SK-N-SH (cell line): Measurements from ENCODE around the gene LRRC27. TPM values are rescaled to one million over a fixed set of nuclear protein-coding genes. Genes with fewer than 3 reads are reported as not detected.
A peak's percentile ranks its signal among the peaks of the same experiment; 100 is the strongest.

ENCODE experiments used
- CTCF ChIA-PET: fragments of 300-600, 350-600 bp; formaldehyde crosslinking; extraction: SDS; loops from one replicate; lab custom pipeline; 2021; lab: Yijun Ruan, JAX
- POLR2A ChIA-PET: fragments of 350-600 bp; sonication (Branson Sonifier 250); formaldehyde crosslinking; extraction: SDS; loops from one replicate; lab custom pipeline; 2020; ENCODE audit warnings: antibody characterized with exemption, inconsistent platforms; lab: Yijun Ruan, JAX
- DNase-seq: peaks from one replicate; pipeline ENCODE4 v3.0.0; 2012
- H2AFZ ChIP-seq: fragments of 200-600 bp; sonication (generic); 2 replicates; pipeline ENCODE4 v1.8.1; 2016; ENCODE audit warnings: antibody characterized with exemption, mild to moderate bottlenecking, low read depth
- H3F3A ChIP-seq: fragments of 200-600 bp; sonication (generic); replicated peaks from 2 replicates; pipeline ENCODE3; 2016; ENCODE audit warnings: antibody characterized with exemption, mild to moderate bottlenecking; ENCODE audit not compliant: insufficient read depth
- H3K27ac ChIP-seq, 2 experiments: fragments of 200-500 bp in 1 of 2; fragments of 200-600 bp in 1 of 2; sonication (Bioruptor generic) in 1 of 2; sonication (generic), shearing (Covaris generic) in 1 of 2; 2 replicates each; pipeline versions ENCODE4 v1.5.1 to v1.6.1; 2014 to 2016; ENCODE audit warnings: low read depth in 2 of 2, inconsistent platforms in 1 of 2, low read length in 1 of 2, mild to moderate bottlenecking in 1 of 2, mixed read lengths in 1 of 2
- H3K27me3 ChIP-seq: fragments of 200-600 bp; sonication (generic), shearing (Covaris generic); 2 replicates; pipeline ENCODE4 v1.6.1; 2016; ENCODE audit warnings: mixed run types; ENCODE audit not compliant: insufficient read depth
- H3K36me3 ChIP-seq, 2 experiments: fragments of 200-500 bp in 1 of 2; fragments of 200-600 bp in 1 of 2; sonication (Bioruptor generic) in 1 of 2; sonication (generic) in 1 of 2; replicated peaks in 1 of 2; 2 replicates each; pipeline versions ENCODE3 to v1.5.1; 2014 to 2016; ENCODE audit warnings: low read length in 1 of 2, mild to moderate bottlenecking in 1 of 2; ENCODE audit not compliant: insufficient read depth in 2 of 2, control insufficient read depth in 1 of 2
- H3K4me1 ChIP-seq, 2 experiments: fragments of 200-500 bp in 1 of 2; fragments of 200-600 bp in 1 of 2; sonication (Bioruptor generic) in 1 of 2; sonication (generic), shearing (Covaris generic) in 1 of 2; 2 replicates each; pipeline versions ENCODE4 v1.5.1 to v1.6.1; 2014 to 2016; ENCODE audit warnings: low read depth in 1 of 2, low read length in 1 of 2, mixed run types in 1 of 2; ENCODE audit not compliant: insufficient read depth in 2 of 2, control insufficient read depth in 1 of 2
- H3K4me2 ChIP-seq: fragments of 200-600 bp; sonication (generic), shearing (Covaris generic); 2 replicates; pipeline ENCODE4 v1.6.1; 2017; ENCODE audit warnings: mixed run types
- H3K4me3 ChIP-seq, 2 experiments: fragments of 200-500 bp in 1 of 2; fragments of 200-600 bp in 1 of 2; sonication (Bioruptor generic) in 1 of 2; sonication (generic), shearing (Covaris generic) in 1 of 2; 2 replicates each; pipeline versions ENCODE4 v1.5.1 to v1.8.1; 2014 to 2016; ENCODE audit warnings: low read depth in 2 of 2, inconsistent platforms in 1 of 2, low read length in 1 of 2, mild to moderate bottlenecking in 1 of 2, mixed read lengths in 1 of 2, moderate library complexity in 1 of 2
- H3K79me2 ChIP-seq: fragments of 200-600 bp; sonication (generic); 2 replicates; pipeline ENCODE4 v1.8.1; 2017; ENCODE audit warnings: mild to moderate bottlenecking; ENCODE audit not compliant: insufficient read depth
- H3K9ac ChIP-seq: fragments of 200-600 bp; sonication (generic); 2 replicates; pipeline ENCODE4 v1.6.1; 2017; ENCODE audit warnings: mixed run types
- H3K9me2 ChIP-seq: fragments of 200-600 bp; sonication (generic); 2 replicates; pipeline ENCODE4 v1.6.1; 2017; ENCODE audit warnings: mixed run types
- H3K9me3 ChIP-seq: fragments of 200-600 bp; sonication (generic); 2 replicates; pipeline ENCODE4 v1.6.1; 2017; ENCODE audit warnings: mixed run types, mild to moderate bottlenecking, moderate library complexity
- H4K20me1 ChIP-seq: fragments of 200-600 bp; sonication (generic); 2 replicates; pipeline ENCODE4 v1.6.1; 2017; ENCODE audit warnings: mild to moderate bottlenecking, mixed run types; ENCODE audit not compliant: insufficient read depth
- CTCF ChIP-seq: fragments of 200-600 bp; sonication (generic); IDR thresholded peaks from 2 replicates; pipeline ENCODE4 v1.6.1; 2017; ENCODE audit warnings: antibody characterized with exemption, mild to moderate bottlenecking, moderate library complexity
- ELF1 ChIP-seq: IDR thresholded peaks from 2 replicates; pipeline ENCODE4 v1.4.0; 2012
- FOSL2 ChIP-seq: IDR thresholded peaks from 2 replicates; pipeline ENCODE4 v1.4.0; 2012; ENCODE audit warnings: low read depth, mild to moderate bottlenecking, moderate library complexity, borderline replicate concordance
- PBX3 ChIP-seq: IDR thresholded peaks from 2 replicates; pipeline ENCODE4; 2012
- RAD21 ChIP-seq: IDR thresholded peaks from 2 replicates; pipeline ENCODE4 v1.6.1; 2012; ENCODE audit warnings: mild to moderate bottlenecking, low read length
- SMC3 ChIP-seq: IDR thresholded peaks from 2 replicates; pipeline ENCODE4 v1.6.1; 2012; ENCODE audit warnings: low read depth, low read length, improper control_type of control experiment
- TEAD4 ChIP-seq: IDR thresholded peaks from 2 replicates; pipeline ENCODE4 v1.4.0; 2012; ENCODE audit warnings: mild to moderate bottlenecking, borderline replicate concordance; ENCODE audit not compliant: insufficient read depth
- USF2 ChIP-seq: fragments of 150-350 bp; IDR thresholded peaks from 2 replicates; pipeline ENCODE4 v1.6.1; 2017; ENCODE audit warnings: antibody characterized with exemption, low read length, low read depth, borderline replicate concordance
- WGBS: methylation state at CpG from one replicate; pipeline ENCODE4 v1.1.6; 2017; ENCODE audit warnings: low lambda C conversion rate; 5-methylcytosine and 5-hydroxymethylcytosine counted together
- polyA plus RNA-seq, 3 experiments: library from polyadenylated mRNA; depleted of rRNA; stranded (reverse); fragments of >200 nt; gene quantifications; 2 replicates each; pipeline ENCODE4 v1.2.3, GENCODE V29; 2012
- TF ChIP-seq, protein P1 (sequence below): IDR thresholded peaks from 2 replicates; pipeline ENCODE4 v1.4.0; 2012; ENCODE audit warnings: low read depth, borderline replicate concordance
- TF ChIP-seq, protein P2 (sequence below): IDR thresholded peaks from 2 replicates; pipeline ENCODE4 v1.4.0; 2012; ENCODE audit warnings: low read depth

LRRC27 gene
- polyA plus RNA-seq, 1 of the 3 experiments (the other 2 are of a cell fraction), result 10.0 TPM

GRCh38 chr10:132396494-132397035 lies 64.6 kb downstream of the LRRC27 start:
- Histone ChIP-seq H3K9me3 (no peaks in the 10 kb centered on the region), H3K79me2 (peaks cover 11% of the 10 kb centered on the region; the same call in 1 of the 2 replicates), H3K27me3 (no peaks in the 10 kb centered on the region), H2AFZ (no peak overlapping the region), H3K4me2 (peak overlapping the region; percentile 78; the same call in 1 of the 2 replicates), H3K4me3 (peak overlapping the region; percentile 51 to 73; a peak in 3 of 4 replicates), H3F3A (peaks cover 3% of the 10 kb centered on the region), H3K36me3 (no peaks in the 10 kb centered on the region), H3K9ac (peak overlapping the region; percentile 52; the same call in 1 of the 2 replicates), H3K4me1 (peaks cover 4 to 29% of the 10 kb centered on the region in 2 experiments; a peak in 2 of 4 replicates), H3K9me2 (no peaks in the 10 kb centered on the region), H4K20me1 (no peaks in the 10 kb centered on the region), H3K27ac (peak overlapping the region in 1 of 2 experiments; percentile 54; a peak in 1 of 4 replicates)
- TF ChIP-seq SMC3 (no peak), RAD21 (peak; percentile 18; the same call in 1 of the 2 replicates), ELF1 (no peak), CTCF (0 out of 2 replicates have a peak, but pooled peaks have one; percentile 7), PBX3 (no peak), USF2 (no peak)
- TF ChIP-seq, protein P1, sequence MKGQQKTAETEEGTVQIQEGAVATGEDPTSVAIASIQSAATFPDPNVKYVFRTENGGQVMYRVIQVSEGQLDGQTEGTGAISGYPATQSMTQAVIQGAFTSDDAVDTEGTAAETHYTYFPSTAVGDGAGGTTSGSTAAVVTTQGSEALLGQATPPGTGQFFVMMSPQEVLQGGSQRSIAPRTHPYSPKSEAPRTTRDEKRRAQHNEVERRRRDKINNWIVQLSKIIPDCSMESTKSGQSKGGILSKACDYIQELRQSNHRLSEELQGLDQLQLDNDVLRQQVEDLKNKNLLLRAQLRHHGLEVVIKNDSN, result no peak
- no CpG with 5 or more reads among the region's 80 CpGs for WGBS
- ChIA-PET POLR2A (no interaction called here), CTCF (interaction anchor here (1.0 to 1.2 kb wide), 2 partner anchors 14 to 51 kb away, joined by 3 read pairs; no protein-coding TSS in a partner anchor)
- peak; percentile 96 for DNase-seq

DNA sequence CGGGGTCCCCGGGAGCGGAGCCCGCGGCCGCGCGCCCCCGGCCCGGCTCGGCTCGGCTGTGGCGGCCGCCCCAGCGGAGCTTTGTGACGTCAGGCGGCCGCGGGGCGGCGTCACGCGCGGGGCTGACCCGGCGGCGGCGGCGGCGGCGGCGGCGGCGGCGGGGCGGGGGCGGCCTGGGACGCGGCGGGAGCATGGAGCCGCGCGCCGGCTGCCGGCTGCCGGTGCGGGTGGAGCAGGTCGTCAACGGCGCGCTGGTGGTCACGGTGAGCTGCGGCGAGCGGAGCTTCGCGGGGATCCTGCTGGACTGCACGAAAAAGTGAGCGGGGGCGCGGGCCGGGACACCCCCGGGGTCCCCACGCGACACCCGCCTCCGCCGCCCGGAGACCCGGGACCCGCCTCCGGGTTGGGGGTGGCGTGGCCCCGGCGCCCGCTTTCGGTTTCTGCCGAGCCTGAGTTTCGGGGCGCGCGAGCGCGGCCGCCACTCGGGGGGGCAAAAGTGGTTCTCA lies 65.1 kb downstream of the LRRC27 start, which contains the start of gene PWWP2B:
TSS of gene PWWP2B (plus strand) at position 165 of the 506 bp plus-strand sequence. CDS start at position 192, 27 bp downstream.
- CTCF ChIA-PET, result interaction anchor here (1.0 to 1.4 kb wide), 4 partner anchors 14 to 50 kb away, joined by 3 to 4 read pairs (median 3); no protein-coding TSS in a partner anchor

More for the DNA sequence above, 65.1 kb downstream of the LRRC27 start, which contains the start of gene PWWP2B:
- H2AFZ ChIP-seq, result peak within 1 kb of the TSS; percentile 68; the same call in 1 of the 2 replicates
- no peaks in the 10 kb centered on the region for H3K9me3 ChIP-seq
- H3F3A ChIP-seq, result peaks cover 3% of the 10 kb centered on the region
- H4K20me1 ChIP-seq, result no peaks in the 10 kb centered on the region
- H3K4me2 ChIP-seq, result peak within 1 kb of the TSS; percentile 100
- peaks cover 4 to 29% of the 10 kb centered on the region in 2 experiments; a peak in 2 of 4 replicates for H3K4me1 ChIP-seq
- H3K4me3 ChIP-seq, result peak within 1 kb of the TSS; percentile 73 to 85
- TF ChIP-seq FOSL2, result no peak
- TF ChIP-seq, protein P2, sequence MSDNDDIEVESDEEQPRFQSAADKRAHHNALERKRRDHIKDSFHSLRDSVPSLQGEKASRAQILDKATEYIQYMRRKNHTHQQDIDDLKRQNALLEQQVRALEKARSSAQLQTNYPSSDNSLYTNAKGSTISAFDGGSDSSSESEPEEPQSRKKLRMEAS, result no peak
- TF ChIP-seq CTCF, result no peak
- no peak for TF ChIP-seq TEAD4
- no peak for TF ChIP-seq PBX3
- H3K27me3 ChIP-seq, result no peaks in the 10 kb centered on the region
- H3K36me3 ChIP-seq, result no peaks in the 10 kb centered on the region
- WGBS, result no CpG with 5 or more reads among the region's 86 CpGs
- peak; percentile 87 for DNase-seq
- no peaks in the 10 kb centered on the region for H3K9me2 ChIP-seq
- peak within 1 kb of the TSS; percentile 64 for H3K9ac ChIP-seq
- peaks cover 11% of the 10 kb centered on the region; the same call in 1 of the 2 replicates for H3K79me2 ChIP-seq
- H3K27ac ChIP-seq, result peak within 1 kb of the TSS in 1 of 2 experiments; percentile 82; a peak in 3 of 4 replicates
- POLR2A ChIA-PET, result no interaction called here
